H1 (cell line): ENCODE measurements around the gene PDIA3. TPM values are rescaled to one million over a fixed set of nuclear protein-coding genes. Genes with fewer than 3 reads are reported as not detected.
"Not testable (repeated sequence)": the region's sequence is repeated elsewhere in the genome, so short reads cannot be mapped to it uniquely, and the experiment has no call there.

Source experiments
- CTCF ChIA-PET: fragments of 300-600 bp; sonication (Branson Sonifier 250); formaldehyde crosslinking; loops from one replicate; lab custom pipeline; 2021; ENCODE audit not compliant: partially characterized antibody; lab: Charles Lee
- POLR2A ChIA-PET: fragments of 300-600 bp; sonication (Branson Sonifier 250); formaldehyde crosslinking; loops from one replicate; lab custom pipeline; 2021; ENCODE audit warnings: inconsistent platforms; ENCODE audit not compliant: partially characterized antibody; lab: Charles Lee
- DNase-seq, 2 experiments: peaks; one replicate each; pipeline versions ENCODE4 v3.0.0 to v3.0.0-alpha.2; 2010 to 2022; ENCODE audit warnings: low spot score in 2 of 2, low read depth in 1 of 2, mixed read lengths in 1 of 2
- FAIRE-seq: peaks from 2 replicates; lab custom pipeline; 2011; peaks lifted over from hg19 to GRCh38; lab: Jason Lieb, UNC
- H2AFZ ChIP-seq: 2 replicates; pipeline ENCODE4 v1.8.1; 2012; ENCODE audit warnings: low read length, inconsistent platforms
- H2AK5ac ChIP-seq: 2 replicates; pipeline ENCODE4 v1.6.1; 2013; ENCODE audit warnings: low read depth, low read length
- H2BK120ac ChIP-seq: replicated peaks from 2 replicates; pipeline ENCODE3; 2013; ENCODE audit warnings: low read depth, low read length, inconsistent platforms
- H2BK12ac ChIP-seq: 2 replicates; pipeline ENCODE4 v1.6.1; 2013; ENCODE audit warnings: low read depth, low read length
- H2BK15ac ChIP-seq: 2 replicates; pipeline ENCODE4 v1.6.1; 2013; ENCODE audit warnings: low read length
- H2BK20ac ChIP-seq: 2 replicates; pipeline ENCODE4 v1.6.1; 2013; ENCODE audit warnings: low read length
- H2BK5ac ChIP-seq: 2 replicates; pipeline ENCODE4 v1.6.1; 2013; ENCODE audit warnings: low read depth, low read length
- H3K14ac ChIP-seq: 2 replicates; pipeline ENCODE4 v1.6.1; 2013; ENCODE audit warnings: inconsistent platforms; ENCODE audit not compliant: insufficient read length
- H3K18ac ChIP-seq: 2 replicates; pipeline ENCODE4 v1.6.1; 2013; ENCODE audit warnings: low read length; ENCODE audit errors: extremely low read depth
- H3K23ac ChIP-seq: 2 replicates; pipeline ENCODE4 v1.6.1; 2013; ENCODE audit warnings: inconsistent platforms; ENCODE audit not compliant: insufficient read length
- H3K23me2 ChIP-seq: 2 replicates; pipeline ENCODE4 v1.6.1; 2013; ENCODE audit warnings: low read depth, low read length
- H3K27ac ChIP-seq: 2 replicates; pipeline ENCODE4 v1.6.1; 2011; ENCODE audit warnings: low read depth, low read length, inconsistent platforms
- H3K27me3 ChIP-seq, 4 experiments: replicated peaks in 1 of 4; 1 replicate in 1 of 4; 2 replicates in 3 of 4; pipeline versions ENCODE4 v1.6.1 to v1.8.1; 2011 to 2013; ENCODE audit warnings: low read length in 3 of 4, mild to moderate bottlenecking in 3 of 4, inconsistent platforms in 2 of 4, mixed read lengths in 2 of 4, moderate library complexity in 1 of 4; ENCODE audit not compliant: control insufficient read depth in 3 of 4, insufficient read depth in 3 of 4; ENCODE audit errors: extremely low read depth in 1 of 4
- H3K36me3 ChIP-seq, 4 experiments: 2 replicates each; pipeline versions ENCODE4 v1.6.1 to v1.8.1; 2011 to 2013; ENCODE audit warnings: mild to moderate bottlenecking in 4 of 4, low read length in 3 of 4, moderate library complexity in 2 of 4, control low read depth in 1 of 4, inconsistent platforms in 1 of 4; ENCODE audit not compliant: insufficient read depth in 4 of 4, control insufficient read depth in 2 of 4
- H3K4ac ChIP-seq: replicated peaks from 2 replicates; pipeline ENCODE3; 2013; ENCODE audit warnings: low read length, low read depth, mixed read lengths, inconsistent platforms; ENCODE audit not compliant: insufficient read length
- H3K4me1 ChIP-seq, 4 experiments: replicated peaks in 1 of 4; 1 replicate in 1 of 4; 2 replicates in 3 of 4; pipeline versions ENCODE4 v1.6.1 to v1.8.1; 2011 to 2013; ENCODE audit warnings: low read length in 3 of 4, inconsistent platforms in 2 of 4, mixed read lengths in 1 of 4; ENCODE audit not compliant: insufficient read depth in 4 of 4, control insufficient read depth in 3 of 4
- H3K4me2 ChIP-seq, 2 experiments: 2 replicates each; pipeline versions ENCODE4 v1.6.1 to v1.8.1; 2011 to 2013; ENCODE audit warnings: low read depth in 2 of 2, low read length in 2 of 2, control low read depth in 1 of 2, inconsistent platforms in 1 of 2, mild to moderate bottlenecking in 1 of 2; ENCODE audit not compliant: insufficient read depth in 1 of 2
- H3K4me3 ChIP-seq, 4 experiments: fragments of 200-600, 300-600 bp in 1 of 4; sonication (generic), shearing (Covaris generic), sonication (Bioruptor Twin) in 1 of 4; 2 replicates each; pipeline versions ENCODE4 v1.5.1 to v1.8.1; 2011 to 2016; ENCODE audit warnings: low read length in 4 of 4, low read depth in 3 of 4, control low read depth in 2 of 4, inconsistent platforms in 2 of 4, mild to moderate bottlenecking in 2 of 4, mixed read lengths in 1 of 4, moderate library complexity in 1 of 4; ENCODE audit not compliant: insufficient read depth in 2 of 4; ENCODE audit errors: extremely low read depth in 1 of 4
- H3K56ac ChIP-seq: replicated peaks from 2 replicates; pipeline ENCODE3; 2013; ENCODE audit warnings: low read depth, mild to moderate bottlenecking, mixed read lengths, low read length, inconsistent platforms; ENCODE audit not compliant: insufficient read length
- H3K79me1 ChIP-seq: 2 replicates; pipeline ENCODE4 v1.6.1; 2013; ENCODE audit warnings: low read depth, low read length, control low read depth
- H3K79me2 ChIP-seq, 2 experiments: 2 replicates each; pipeline versions ENCODE4 v1.6.1 to v1.8.1; 2012 to 2013; ENCODE audit warnings: low read length in 2 of 2, mild to moderate bottlenecking in 2 of 2, inconsistent platforms in 1 of 2; ENCODE audit not compliant: insufficient read depth in 2 of 2, control insufficient read depth in 1 of 2
- H3K9ac ChIP-seq, 4 experiments: replicated peaks in 1 of 4; 1 replicate in 1 of 4; 2 replicates in 3 of 4; pipeline versions ENCODE4 v1.6.1 to v1.8.1; 2011 to 2013; ENCODE audit warnings: low read depth in 3 of 4, low read length in 3 of 4, control low read depth in 2 of 4, mild to moderate bottlenecking in 2 of 4, moderate library complexity in 2 of 4, inconsistent platforms in 1 of 4; ENCODE audit errors: extremely low read depth in 1 of 4
- H3K9me3 ChIP-seq, 2 experiments: 2 replicates each; pipeline versions ENCODE4 v1.6.1 to v1.8.1; 2012 to 2013; ENCODE audit warnings: mild to moderate bottlenecking in 2 of 2, moderate library complexity in 2 of 2, control low read depth in 1 of 2, inconsistent platforms in 1 of 2, low read depth in 1 of 2, low read length in 1 of 2, mixed read lengths in 1 of 2; ENCODE audit not compliant: insufficient read depth in 2 of 2
- H4K20me1 ChIP-seq, 2 experiments: replicated peaks in 1 of 2; 2 replicates each; pipeline versions ENCODE3 to v1.8.1; 2011 to 2013; ENCODE audit warnings: inconsistent platforms in 2 of 2, low read length in 2 of 2, mild to moderate bottlenecking in 1 of 2; ENCODE audit not compliant: insufficient read depth in 2 of 2, control insufficient read depth in 1 of 2
- H4K5ac ChIP-seq: 2 replicates; pipeline ENCODE4 v1.6.1; 2013; ENCODE audit warnings: low read length, low read depth, mixed read lengths, inconsistent platforms; ENCODE audit not compliant: insufficient read length
- H4K8ac ChIP-seq: 2 replicates; pipeline ENCODE4 v1.8.0; 2013; ENCODE audit warnings: mild to moderate bottlenecking, moderate library complexity, low read length, inconsistent platforms; ENCODE audit not compliant: insufficient read depth; ENCODE audit errors: extremely low read depth
- H4K91ac ChIP-seq: replicated peaks from 2 replicates; pipeline ENCODE3; 2013; ENCODE audit warnings: low read length, mixed read lengths, inconsistent platforms; ENCODE audit not compliant: insufficient read length
- HDAC2 ChIP-seq, 2 experiments: fragments of 300-600 bp in 1 of 2; sonication (generic) in 1 of 2; IDR thresholded peaks; 2 replicates each; pipeline ENCODE4 v1.6.1; 2011 to 2012; ENCODE audit warnings: low read depth in 2 of 2, low read length in 2 of 2, mild to moderate bottlenecking in 2 of 2, moderate library complexity in 2 of 2, borderline replicate concordance in 1 of 2, inconsistent platforms in 1 of 2
- RXRA ChIP-seq: IDR thresholded peaks from 2 replicates; pipeline ENCODE4 v1.6.1; 2011; ENCODE audit warnings: low read depth, mild to moderate bottlenecking, low read length, moderate library complexity; ENCODE audit not compliant: insufficient read depth
- SAP30 ChIP-seq: fragments of 300-600 bp; sonication (generic); IDR thresholded peaks from 2 replicates; pipeline ENCODE4 v1.7.1; 2012; ENCODE audit warnings: low read length, moderate library complexity, mild to moderate bottlenecking, inconsistent platforms; ENCODE audit not compliant: insufficient read depth, insufficient replicate concordance
- SIN3A ChIP-seq, 2 experiments: IDR thresholded peaks in 1 of 2; conservative IDR thresholded peaks in 1 of 2; 2 replicates each; pipeline ENCODE4 v1.6.1; 2011 to 2012; ENCODE audit warnings: low read length in 2 of 2, improper control_type of control experiment in 1 of 2, low read depth in 1 of 2, mild to moderate bottlenecking in 1 of 2
- SP2 ChIP-seq: IDR thresholded peaks from 2 replicates; pipeline ENCODE4 v1.6.1; 2012; ENCODE audit warnings: mild to moderate bottlenecking, low read length, inconsistent platforms
- SUZ12 ChIP-seq: fragments of 200-600 bp; sonication (generic); IDR thresholded peaks from 2 replicates; pipeline ENCODE4 v1.6.1; 2012; ENCODE audit warnings: mild to moderate bottlenecking, inconsistent platforms, low read length, moderate library complexity, mixed read lengths
- YY1 ChIP-seq: IDR thresholded peaks from 2 replicates; pipeline ENCODE4 v1.6.1; 2011; ENCODE audit warnings: low read depth, mild to moderate bottlenecking, low read length
- WGBS, 2 experiments: shearing (Covaris generic) in 1 of 2; methylation state at CpG; one replicate each; pipeline versions ENCODE4 v1.1.6 to v1.1.7; 2013 to 2015; ENCODE audit warnings: low lambda C conversion rate in 2 of 2, mixed read lengths in 2 of 2, inconsistent platforms in 1 of 2, low coverage in 1 of 2, missing lambda C conversion rate in 1 of 2; ENCODE audit not compliant: insufficient replicate concordance in 2 of 2, insufficient coverage in 1 of 2, insufficient read length in 1 of 2; ENCODE audit errors: extremely low coverage in 1 of 2, missing lambda C conversion rate in 1 of 2; 5-methylcytosine and 5-hydroxymethylcytosine counted together
- polyA plus RNA-seq, 7 experiments: library from polyadenylated mRNA; depleted of rRNA in 3 of 7; stranded (reverse) in 5 of 7; unstranded in 2 of 7; fragments of >200 nt in 5 of 7; fragments of 200-250 nt in 2 of 7; gene quantifications; 1 replicate in 5 of 7; 2 replicates in 1 of 7; 4 replicates in 1 of 7; pipeline versions ENCODE4 v1.2.1 to v1.2.3, GENCODE V29; 2011 to 2013; ENCODE audit warnings: missing spikeins in 2 of 7, mixed read lengths in 2 of 7
- total RNA-seq: library from RNA; stranded (reverse); fragmentation: NEBNext Ultra II Directional; extraction: Animal tissue kit (Norgen Biotek cat#: 25700); gene quantifications from 2 replicates; pipeline ENCODE4 v1.2.1, GENCODE V29; 2021

PDIA3 gene
- total and polyA plus RNA-seq, 2 of the 8 experiments (the other 6 are each of a cell fraction or from before 2014, with no cell fraction given): 90.4 to 655 TPM

DNA sequence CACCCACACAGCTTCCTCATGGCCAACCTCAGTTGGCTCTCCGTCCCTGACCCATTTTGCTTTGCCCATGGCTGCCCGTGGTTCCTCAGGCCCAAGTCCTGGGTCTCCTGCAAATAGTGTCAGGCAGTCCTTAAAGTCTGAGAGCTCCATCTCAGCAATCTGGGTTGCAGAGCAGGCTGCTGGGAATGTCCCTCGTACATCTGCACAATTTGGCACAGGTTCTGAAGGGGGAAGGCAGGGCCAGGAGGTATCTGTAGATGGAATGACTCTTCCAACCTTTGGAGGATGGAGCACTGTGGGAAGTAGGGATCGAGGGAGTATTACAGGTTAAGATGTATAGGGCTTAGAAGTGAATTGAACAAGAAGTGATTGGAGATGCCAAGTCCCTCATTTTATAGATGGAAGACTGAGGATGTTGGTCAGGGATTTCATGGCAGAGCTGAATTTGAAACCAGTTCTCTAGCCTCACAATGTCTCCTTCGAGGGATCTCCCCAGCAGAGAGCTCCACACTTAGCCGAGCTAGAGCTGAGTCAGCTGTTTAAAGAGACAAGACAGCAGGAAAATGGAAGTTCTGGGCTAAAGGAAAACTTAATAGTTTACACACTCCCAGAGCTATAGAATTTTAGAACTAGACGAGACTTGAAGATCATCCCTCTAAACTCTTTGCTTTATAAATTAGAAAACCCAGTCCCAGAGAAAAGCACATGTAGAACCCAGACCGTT, 43.4 kb upstream of the PDIA3 start (continued):
- no peak for TF ChIP-seq SP2
- TF ChIP-seq SUZ12: no peak
- no peak for TF ChIP-seq HDAC2 (IDR thresholded peaks at IDR 0.05; ENCODE audit: borderline replicate concordance in 1 of 2, low read depth in 2 of 2, low read length in 2 of 2)
- no peak for TF ChIP-seq RXRA
- TF ChIP-seq SAP30: no peak
- no peak for TF ChIP-seq SIN3A (conservative IDR thresholded peaks at IDR 0.05 in 1 of 2, IDR thresholded peaks at IDR 0.05 in 1 of 2; ENCODE audit: low read depth in 1 of 2, low read length in 2 of 2)
- no peak for TF ChIP-seq YY1

DNA sequence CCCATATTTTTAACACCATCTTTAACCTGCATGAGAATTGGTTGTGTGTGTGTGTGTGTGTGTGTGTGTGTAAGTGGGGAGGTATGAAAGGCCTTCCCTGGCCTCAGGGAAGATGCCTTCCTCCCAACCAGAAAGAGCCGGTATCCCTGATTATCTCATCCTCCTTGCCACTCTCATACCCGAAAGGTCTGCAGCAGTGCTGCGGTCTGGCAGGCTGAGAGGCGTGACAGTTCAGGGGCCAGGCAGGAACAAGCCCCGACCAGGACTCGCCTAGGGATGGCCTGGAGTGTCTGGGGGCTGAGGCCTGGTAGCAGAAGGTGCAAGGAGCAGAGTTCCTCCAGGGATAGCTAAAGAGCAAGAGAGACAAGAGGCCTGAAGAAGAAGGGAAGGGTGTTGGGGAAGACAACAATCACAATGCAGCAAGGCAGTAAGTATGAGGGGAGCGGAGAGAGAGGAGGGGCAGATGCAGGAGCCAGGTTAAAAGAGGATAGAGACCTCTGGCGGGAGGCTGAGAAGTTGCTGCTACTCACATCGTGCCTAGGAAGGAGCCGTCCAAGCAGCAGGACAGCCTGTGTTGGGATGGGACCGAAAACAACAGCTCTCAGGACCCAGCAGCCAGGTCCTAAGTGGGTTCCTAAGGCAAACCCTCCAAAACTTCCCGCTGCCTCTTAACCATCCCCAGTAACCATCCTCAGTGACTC, 35.7 kb upstream of the PDIA3 start:
- H3K9me3 ChIP-seq, H3K14ac ChIP-seq, CTCF ChIA-PET, POLR2A ChIA-PET, H2BK12ac ChIP-seq, H3K18ac ChIP-seq, H2AFZ ChIP-seq, H3K79me2 ChIP-seq, H3K9ac ChIP-seq, H4K5ac ChIP-seq, H4K8ac ChIP-seq, H3K36me3 ChIP-seq, H4K20me1 ChIP-seq, H2BK5ac ChIP-seq, H3K27ac ChIP-seq, FAIRE-seq, H3K4me1 ChIP-seq, H2BK20ac ChIP-seq, H4K91ac ChIP-seq, H3K56ac ChIP-seq, H3K23ac ChIP-seq, H3K4ac ChIP-seq, H3K23me2 ChIP-seq, H3K27me3 ChIP-seq, H2BK120ac ChIP-seq, H3K4me3 ChIP-seq, DNase-seq, H3K4me2 ChIP-seq, H2AK5ac ChIP-seq, H3K79me1 ChIP-seq, H2BK15ac ChIP-seq: not testable (repeated sequence)
- 100% methylated on average over 1 of the region's 12 CpGs; no CpG with 5 or more reads in 1 of the 2 experiments for WGBS, 2 experiments
